ENCODE results near the gene CPSF4L.
A peak's percentile ranks its signal among the peaks of the same experiment; 100 is the strongest.
"Not testable (repeated sequence)": the region's sequence is repeated elsewhere in the genome, so short reads cannot be mapped to it uniquely, and the experiment has no call there.

CPSF4L gene

GRCh38 chr17:73261617-73261951, at the start of gene CPSF4L:
TSS of gene CPSF4L (minus strand) at chr17:73261880. CDS start at chr17:73261818, 62 bp downstream.
- DNase-seq, result no peak

GRCh38 chr17:73311428-73311780, 49.7 kb upstream of the CPSF4L start:
- no peak for DNase-seq

DNA sequence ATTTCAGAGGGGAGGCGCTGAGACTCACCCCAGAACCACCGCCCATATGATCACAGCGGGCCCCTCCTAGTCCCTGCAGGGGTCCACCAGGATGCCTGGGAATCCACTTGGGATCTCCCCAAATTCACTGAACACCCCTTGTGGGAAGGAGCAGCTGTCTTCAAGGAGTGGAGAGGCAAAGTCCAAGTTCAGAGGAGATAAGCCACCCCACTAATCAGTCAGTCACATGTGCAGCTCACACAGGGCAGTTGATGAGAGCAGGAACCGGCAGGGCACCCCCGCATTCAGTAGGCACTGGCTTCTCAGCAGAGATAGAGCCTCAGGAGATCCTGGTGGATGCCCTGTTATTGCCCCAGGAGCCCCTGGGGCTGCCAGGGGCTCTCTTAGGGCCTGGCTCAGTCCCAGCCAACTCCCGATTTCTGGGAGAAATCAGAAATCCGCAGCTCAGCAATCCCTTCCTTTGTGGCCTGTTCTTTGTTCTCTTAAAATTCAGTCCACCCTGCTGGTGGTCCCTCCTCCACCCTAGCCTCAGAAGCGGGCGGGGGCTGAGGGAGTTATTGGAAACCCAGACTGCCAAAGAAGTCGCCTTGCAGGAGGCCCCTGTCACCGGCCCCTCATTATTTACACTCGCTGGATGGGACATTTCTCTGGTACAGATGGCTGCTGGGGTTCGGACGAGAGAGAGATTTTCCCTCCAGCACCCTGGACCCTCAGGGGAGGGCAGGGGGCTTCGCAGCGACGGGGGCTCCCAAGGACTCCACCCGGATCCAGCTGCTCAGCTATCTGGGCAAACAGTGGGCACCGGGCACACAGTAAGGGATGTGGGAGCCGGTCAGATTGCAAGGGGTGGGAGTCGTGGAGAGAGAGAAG, 48.3 kb upstream of the CPSF4L start:
- peak; percentile 94 for DNase-seq

GRCh38 chr17:73308959-73309358, 47.3 kb upstream of the CPSF4L start:
- DNase-seq, result not testable (repeated sequence)

DNA sequence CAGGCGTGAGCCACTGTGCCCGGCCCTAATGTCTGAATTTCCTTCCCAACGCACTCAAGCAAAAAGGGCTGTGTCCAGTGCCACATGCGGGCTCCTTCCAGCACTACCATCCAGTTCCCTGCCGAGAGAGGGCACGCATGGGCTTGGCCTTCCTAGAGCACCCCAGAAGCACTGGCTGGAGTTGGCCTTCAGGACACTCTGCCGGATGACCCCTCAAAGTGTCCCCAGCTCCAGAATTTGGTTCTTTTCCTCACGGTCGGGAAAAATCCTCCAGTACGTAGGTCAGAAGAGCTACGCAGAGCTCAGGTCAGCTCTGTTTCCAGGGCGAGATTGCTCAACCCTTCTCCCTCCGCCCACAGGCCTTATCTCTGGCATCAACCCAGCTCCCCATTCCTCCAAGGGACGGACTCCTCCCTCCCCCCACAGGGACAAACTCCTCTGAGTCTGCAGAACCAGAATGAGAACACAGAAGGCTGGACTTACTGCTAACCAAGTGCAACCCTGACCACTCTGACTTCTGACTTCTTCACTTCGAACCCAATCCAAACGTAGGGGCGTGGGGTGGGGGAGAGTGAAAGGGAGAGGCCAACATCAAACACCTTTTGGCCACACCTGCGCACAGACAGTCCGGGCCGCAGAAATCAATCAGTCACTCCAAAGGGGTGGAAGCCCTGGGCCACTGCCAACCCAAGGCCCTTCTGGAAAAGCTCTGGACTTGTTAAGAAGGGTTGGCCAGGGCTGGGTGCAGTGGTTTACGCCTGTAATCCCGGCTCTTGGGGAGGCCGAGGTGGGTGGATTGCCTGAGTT, 46.5 kb upstream of the CPSF4L start:
- DNase-seq, result peak; percentile 78

- peak; percentile 42 for DNase-seq
These were observed 45.5 kb upstream of the CPSF4L start for GRCh38 chr17:73307130-73307529.

DNA sequence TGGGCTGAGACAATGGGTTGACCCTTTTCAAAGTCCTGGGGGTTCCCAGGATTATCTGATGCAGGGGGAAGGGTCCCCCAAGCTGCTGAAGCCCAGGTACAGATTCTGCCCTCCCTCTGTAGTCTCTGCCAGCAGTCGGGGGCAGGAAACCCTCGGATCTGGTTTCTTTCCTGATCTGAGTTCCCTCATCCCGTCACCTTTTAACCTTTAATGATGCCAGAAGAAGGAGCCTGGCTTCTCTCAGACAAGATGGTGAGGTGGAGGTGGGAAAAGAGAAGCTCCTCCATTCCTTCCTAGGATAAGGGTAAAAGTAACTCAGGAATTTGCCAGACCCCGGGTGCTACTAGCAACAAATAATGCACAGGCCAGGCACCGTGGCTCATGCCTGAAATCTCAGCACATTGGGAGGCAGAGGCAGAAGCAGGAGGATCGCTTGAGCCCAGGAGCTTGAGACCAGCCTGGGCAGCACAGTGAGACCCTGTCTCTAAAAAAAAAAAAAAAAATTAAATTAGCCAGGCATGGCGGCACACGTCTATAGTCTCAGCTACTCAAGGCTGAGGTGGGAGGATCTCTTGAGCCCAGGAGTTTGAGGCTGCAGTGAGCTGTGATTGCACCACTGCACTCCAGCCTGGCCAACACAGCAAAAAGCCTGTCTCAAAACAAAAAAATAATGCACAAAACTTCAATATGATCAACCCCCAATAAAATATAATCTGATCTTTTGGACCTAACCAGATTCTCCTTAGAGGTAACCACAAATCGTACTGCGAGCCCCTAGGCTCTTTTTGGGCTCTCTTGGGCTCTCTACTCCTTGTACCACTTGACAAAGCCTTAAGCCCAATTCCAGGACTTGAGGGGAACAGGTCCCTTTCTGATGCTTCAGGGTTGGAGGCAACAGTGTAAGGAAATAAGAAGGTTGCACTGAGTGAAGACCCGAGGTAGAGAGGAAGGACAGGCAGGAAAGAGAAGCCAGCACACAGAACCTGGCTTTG, 44.5 kb upstream of the CPSF4L start:
- DNase-seq, result no peak

DNA sequence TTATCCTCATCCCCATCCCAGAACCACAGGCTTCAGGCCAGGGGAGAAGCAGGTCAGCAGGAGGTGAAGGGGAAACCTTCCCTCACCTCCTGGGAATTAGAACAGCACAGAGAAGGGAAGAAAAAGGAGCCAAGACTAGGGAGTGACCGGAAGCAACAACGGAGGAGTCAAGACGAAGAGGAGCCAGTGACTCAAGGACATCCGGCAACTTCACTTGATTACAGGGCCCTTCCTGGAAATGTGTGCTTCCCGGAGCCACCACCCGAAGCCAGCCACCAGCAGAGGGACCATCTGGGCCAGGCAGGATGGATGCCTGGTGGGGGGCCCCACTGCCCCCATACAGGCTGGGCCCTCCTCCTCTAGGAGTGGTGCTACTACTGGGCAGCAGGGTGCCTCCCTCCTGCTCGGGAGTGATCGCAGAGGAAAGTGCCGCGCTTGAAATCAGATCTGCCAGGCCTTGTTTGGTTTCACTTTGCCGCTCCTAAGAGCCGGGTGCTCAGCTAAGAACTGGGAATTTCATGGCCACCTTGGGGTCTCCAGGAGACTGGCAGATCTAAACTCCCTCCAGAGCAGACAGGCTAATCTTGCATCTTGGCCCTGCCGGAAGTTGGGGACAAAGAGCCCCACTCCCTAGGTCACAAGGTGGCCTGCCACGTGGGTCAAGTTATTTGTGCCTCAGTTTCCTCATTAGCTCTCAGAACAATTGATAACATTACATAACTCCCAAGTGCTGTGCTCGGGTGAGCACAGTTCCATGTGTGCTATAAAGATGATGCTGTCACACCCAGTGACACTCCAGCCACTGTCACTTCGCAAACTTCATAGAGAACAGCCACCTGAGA, 43.5 kb upstream of the CPSF4L start:
- peak; percentile 57 for DNase-seq

DNA sequence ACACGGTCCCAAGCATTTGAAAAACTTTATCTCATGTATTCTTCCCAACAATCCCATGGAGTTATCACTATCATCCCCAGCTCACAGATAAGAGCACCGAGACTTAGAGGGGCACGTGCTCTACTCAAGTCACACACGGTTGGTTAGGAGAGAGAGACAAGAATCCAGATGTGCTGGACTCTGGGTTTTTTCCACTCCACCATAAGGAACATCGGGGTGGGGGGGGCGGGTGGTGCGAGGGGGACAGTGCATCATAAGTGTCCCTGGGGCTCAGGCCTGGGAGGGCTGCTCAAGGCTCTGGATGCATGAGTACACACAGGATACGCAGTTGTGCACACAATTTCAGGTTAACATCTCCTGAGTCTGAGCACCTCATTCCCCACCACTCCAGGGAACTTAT, 42.8 kb upstream of the CPSF4L start:
- no peak for DNase-seq

- peak; percentile 64 for DNase-seq
These were observed 40.5 kb upstream of the CPSF4L start for GRCh38 chr17:73302189-73302588.

DNA sequence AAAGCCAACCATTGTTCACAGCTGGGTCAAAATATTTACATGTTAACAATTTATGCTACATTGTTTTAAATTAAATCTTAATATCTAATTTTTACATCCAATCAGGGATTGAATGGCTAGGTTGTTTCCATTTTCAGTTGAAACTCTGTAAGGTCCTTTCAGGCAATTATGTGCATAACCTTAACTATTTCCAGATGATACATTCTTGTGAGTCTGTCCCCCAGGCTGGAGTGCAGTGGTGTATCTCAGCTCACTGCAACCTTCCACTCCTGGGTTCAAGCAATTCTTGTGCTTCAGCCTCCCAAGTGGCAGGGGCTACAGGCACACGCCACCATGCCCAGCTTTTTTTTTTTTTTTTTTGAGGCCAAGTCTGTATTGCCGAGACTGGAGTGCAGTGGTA, 39.7 kb upstream of the CPSF4L start:
- no peak for DNase-seq

DNA sequence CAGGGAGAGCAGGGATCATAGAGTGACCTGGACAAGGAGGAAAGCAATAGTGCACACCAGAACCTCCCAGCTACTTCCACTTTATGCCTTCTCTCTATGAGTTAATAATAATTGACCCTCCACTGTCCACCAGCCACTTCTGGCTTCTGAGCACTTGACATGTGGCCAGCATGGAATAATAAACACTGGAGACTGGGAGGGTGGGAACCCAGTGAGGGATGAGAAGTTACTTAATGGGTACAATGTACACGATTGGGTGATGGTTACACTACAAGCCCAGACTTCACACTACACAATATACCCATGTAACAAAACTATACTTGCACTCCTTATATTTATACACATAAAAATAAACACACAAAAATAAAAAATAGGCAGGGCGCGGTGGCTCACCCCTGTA, 38.7 kb upstream of the CPSF4L start:
- DNase-seq, result no peak

DNA sequence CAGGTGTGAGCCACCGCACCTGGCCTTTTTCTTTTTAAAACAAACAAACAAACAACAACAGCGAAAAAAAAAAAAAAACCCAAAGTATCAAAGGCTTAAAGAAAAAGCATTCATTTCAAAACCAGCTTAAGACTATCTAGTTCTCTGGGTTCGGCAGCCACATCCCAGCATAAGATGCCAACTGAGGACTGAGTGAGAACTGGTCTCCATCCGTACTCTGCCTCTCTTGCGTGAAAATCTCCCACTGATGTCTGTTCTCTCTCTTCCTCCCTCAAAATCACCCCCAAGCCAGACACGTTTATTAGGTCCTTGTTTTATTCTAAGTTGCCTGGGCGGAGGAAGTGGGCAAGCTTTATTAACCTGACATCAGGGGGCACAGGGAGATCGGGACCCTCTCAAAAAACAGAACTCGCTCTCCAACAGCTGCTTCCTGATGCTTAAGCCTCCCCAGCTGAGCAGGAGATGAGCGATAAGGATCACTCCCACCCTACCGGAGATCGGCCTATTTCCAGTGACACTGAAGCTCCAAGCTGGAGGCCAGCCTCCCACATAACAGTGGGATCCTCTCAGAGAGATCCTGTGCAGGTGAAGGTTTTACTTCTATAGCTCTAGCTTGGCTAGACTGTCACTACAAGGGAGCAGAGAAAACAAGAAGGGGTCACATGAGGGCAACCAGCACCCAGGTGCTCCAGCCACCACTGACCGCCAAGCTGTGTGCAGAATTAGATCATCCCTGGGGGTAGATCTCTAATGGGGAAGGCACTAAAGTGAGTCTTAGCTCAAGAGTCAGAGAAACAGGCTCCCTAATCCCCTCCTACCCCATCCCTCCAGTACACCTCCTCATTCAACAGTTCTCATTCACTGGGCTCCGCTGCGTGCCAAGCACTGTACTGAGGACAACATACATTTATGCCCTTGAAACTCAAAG, 36.5 kb upstream of the CPSF4L start:
- DNase-seq, result peak; percentile 49

DNA sequence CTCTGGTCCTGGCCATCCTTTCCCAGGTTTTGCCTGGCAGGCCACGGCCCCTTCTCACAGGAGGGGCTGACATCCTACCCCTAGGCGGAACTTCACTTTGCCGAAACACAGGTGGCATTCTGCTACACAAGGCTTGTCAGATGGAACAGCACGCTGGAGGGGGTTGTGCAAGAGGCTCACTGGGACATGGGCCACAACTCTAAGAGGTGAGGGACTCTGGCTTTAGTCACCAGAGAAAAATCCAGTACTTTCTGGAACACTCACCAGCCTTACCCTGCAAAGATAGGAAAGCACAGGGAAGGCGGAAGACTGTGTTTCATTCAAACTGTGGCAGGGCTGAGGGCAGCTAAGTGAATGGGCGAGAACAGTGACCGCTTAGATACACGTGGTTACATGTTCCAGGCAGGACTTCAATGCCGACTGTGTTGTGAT, 31.8 kb upstream of the CPSF4L start:
- no peak for DNase-seq

DNA sequence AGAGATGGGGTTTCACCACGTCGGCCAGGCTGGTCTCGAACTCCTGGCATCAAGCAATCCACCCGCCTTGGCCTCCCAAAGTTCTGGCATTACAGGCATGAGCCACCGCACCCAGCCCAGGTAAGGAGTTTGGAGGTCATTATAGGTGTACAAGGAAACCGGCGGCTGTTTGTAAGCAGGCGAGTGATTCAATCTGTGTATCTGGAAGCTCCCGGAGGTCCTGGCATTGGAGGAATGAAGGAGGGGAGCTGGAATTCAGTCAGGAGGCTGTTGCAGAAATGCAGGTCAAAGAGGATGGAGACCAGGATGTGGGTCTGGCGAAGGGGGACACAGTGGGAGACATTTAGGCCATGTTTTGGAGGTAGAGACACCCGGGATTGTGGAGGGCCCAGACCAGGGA, 31.4 kb upstream of the CPSF4L start:
- DNase-seq, result no peak

- DNase-seq, result no peak
These were observed 30.4 kb upstream of the CPSF4L start for GRCh38 chr17:73292031-73292531.

DNA sequence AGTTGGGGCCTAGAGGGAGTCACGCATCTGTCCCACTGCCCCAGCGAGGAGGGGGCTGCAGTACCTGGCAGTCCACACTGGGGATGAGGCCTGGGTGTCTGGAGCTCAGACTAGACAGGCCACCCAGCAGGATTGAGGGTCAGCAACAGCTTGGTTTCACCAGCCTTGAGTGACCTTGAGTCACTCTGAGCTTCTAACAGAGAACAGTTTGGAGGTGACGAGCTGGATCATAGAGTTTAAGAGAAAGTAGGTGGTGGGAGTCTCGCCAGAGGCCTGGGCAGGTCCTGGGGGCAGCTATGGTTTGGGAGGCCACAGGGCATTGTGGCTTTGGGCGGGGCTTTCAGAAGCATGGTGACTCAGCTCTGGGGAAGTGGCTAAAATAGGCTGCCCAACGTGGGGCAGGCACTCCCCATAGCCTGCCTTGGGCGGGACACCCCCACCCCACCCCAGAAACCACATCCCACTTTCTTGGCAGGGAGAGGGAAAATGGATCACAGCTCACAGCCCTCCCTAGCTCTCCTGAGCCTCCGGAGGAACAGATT, 29.7 kb upstream of the CPSF4L start:
- DNase-seq, result peak; percentile 92

DNA sequence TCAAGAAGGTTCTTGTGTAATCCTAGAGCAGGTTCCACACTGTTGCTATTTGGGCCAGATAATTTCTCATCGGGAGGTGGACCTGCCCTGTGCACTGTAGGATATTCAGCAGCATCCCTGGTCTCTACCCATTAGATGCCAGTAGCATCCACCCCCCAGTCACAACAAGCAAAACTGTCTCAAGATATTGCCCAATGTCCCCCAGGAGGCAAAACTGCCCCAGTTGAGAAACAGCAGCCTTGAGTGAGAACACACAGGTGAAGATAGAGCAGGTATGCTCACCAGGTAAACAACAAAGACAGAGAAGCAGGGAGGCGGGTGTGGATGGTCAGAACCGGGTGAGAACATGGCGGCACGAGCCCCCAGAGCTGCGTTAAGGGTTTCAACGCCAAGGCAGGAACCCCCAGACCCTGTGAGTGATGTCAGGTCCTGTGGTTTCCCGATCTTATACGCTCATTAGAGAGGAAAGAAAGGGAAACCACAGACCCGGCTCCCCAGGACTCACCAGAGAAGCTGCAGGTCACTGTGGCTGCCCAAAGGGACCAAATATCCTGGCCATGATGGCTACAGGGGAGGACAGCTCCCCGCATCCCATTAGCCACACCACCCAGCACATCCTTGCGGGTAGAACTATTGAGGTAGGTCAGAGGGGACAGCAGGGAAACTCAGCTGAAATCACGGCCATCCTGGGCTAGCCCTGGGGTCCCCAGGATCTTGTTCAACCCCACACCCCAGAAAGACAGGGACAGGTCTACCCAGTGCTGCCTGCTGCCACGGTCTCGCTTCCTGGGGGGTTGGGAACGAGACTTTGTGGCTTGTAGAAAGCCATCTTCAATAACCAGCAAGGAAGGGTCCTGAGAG, 28.9 kb upstream of the CPSF4L start:
- peak; percentile 46 for DNase-seq

DNA sequence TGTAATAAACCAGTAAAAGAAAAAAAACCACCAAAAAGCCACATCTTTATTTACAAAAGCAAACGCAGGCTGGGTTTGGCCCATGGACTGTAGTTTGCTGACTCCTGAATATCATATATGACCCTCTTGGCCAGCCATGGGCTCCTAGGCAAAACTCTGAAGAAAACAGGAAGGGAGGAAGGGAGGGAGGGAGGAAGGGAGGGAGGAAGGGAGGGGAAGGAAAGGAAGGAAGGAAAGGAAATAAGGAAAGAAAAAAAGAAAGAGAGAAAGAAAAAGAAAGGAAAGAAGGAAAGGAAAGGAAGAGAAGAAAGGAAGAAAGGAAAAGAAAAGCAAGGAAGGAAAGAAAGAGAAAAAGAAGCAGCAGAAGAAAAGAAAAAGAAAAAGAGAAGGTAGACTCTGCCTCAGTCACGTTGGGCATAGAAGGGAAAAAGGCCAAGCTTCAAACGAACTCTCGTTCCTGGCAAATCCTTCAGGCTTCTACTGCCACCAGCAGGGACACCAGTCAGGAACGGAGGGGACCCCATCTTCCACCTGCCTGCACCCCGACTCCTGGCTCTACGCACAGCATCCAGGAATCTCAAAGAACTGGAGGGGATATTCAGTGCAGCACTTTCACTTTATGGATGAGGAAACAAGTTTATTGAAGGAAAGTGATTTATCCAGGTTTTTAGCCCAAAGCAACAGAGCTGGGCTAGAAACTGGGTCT, 28.0 kb upstream of the CPSF4L start:
- no peak for DNase-seq
